SKM-1 (cell line): Measurements from ENCODE around the gene GPRC6A.

ENCODE experiments used
- DNase-seq: peaks from one replicate; lab custom pipeline; 2025; ENCODE audit not compliant: unreplicated experiment; lab: John Stamatoyannopoulos, UW

Gene GPRC6A

DNA sequence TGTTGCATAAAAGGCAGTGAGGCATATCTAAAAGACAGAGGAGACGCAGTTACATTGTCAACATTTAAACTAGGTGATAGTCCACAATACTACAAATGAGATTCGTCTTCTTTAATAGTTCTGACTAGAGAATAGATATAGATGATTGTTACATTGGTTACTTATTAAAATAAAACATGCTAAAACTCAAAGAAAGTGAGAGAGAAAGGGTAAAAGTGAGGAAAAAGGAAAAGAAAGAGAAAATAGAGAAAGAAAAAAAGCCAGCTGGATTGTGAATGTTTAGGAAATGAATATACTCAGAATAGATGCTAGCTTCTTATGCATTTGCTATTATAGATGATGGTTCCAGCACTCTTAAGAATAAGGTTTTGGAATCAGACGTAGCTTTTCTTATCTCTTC, 35.7 kb downstream of the GPRC6A start:
- no peak for DNase-seq

DNA sequence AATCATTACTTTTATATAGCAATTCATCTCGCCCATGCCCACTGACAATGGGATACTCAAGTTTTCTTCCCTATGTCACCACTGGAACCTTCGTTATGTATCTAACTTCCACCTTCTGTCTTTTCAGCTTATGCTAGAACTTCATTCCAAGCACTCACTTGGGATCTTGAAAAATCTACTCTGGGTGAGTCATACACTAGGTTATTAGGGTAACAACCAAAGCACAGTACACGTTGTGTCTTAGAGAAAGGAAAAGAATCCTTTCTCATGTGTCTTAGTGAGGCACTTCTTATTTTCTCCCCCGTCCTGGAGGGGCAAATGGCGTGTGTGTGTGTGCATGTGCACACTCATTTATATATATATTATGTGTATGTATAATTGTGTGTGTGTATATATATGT, 45.0 kb downstream of the GPRC6A start:
- DNase-seq = no peak

DNA sequence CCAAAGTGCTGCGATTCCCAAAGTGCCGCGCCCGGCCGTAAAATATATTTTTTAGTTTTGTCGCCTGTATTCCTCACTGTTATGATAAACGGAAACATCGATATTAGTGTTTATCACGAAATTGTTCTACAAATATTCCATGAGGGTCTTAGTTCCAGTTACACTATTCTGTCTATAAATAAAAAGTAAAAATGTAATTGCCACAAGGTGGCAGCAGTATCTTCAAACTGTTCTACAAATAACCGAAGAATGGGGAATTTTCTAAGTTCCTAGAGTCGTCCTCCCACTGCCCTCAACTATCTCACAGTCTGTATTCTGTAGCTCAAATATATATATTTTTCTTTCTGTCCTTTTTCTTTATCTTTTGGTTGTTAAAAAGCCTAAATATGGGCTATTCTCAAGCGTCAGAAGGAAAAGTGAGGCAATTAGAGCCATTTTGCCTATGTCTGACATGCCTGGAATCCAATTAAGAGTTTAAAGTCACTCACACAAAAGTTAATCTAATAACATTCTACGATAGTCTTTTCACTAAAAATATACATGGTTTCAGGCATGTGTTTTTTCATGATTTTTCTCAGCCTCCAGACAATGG, 49.2 kb downstream of the GPRC6A start:
- DNase-seq = no peak

DNA sequence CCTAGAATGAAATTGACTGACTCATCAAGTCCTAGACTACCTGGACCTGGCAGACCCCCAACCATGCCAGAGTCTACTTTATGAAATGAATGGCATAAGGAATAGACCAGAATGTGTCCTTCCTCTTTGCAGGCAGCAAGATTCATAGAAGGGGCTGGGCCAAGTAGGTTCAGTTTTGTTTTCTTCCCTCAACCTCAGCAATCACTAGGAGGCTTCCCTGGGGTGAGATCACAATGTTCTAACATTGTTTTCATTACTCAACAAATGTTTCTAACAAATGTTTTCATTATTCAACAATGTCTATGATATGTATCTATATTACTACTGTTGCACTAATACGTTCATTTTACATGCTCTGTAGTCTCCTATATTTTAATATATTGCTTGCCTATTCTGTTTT, 55.0 kb downstream of the GPRC6A start:
- no peak for DNase-seq

DNA sequence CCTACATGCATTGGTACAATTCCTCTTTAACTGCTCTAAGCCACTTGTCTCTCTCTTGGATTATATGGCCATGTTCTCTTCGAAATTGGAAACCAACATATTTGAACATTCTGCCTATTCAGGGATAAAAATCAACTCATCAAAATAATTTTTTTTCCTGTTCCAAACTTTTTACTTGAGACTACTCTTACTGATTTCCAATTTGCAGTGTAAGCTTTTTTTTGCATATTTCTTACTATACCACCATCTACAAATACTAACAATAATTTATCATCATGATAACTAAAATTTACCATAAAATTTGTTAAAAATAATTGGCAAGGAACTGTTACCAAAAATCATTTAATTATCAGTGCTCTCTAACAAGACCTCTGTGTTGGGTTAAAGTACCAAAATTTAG, 56.4 kb downstream of the GPRC6A start:
- no peak for DNase-seq

DNA sequence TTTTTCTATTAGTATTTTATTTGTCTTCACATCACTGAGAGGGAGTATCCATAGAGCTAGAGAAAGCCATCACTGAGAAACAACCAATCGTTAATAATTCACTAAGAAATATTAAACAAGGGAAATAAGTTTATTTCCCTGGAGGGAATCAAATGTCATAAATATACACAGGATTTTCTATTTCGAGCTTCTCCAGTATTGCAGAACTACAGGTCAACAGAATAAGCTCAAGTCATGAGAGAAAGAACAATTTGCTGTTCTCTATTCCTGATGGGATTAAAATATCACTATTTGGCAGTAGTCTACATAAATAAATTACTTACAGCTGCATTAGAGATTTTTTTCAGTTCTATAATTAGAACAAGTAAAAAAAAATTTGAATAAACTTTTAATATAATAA, 61.2 kb downstream of the GPRC6A start:
- no peak for DNase-seq

DNA sequence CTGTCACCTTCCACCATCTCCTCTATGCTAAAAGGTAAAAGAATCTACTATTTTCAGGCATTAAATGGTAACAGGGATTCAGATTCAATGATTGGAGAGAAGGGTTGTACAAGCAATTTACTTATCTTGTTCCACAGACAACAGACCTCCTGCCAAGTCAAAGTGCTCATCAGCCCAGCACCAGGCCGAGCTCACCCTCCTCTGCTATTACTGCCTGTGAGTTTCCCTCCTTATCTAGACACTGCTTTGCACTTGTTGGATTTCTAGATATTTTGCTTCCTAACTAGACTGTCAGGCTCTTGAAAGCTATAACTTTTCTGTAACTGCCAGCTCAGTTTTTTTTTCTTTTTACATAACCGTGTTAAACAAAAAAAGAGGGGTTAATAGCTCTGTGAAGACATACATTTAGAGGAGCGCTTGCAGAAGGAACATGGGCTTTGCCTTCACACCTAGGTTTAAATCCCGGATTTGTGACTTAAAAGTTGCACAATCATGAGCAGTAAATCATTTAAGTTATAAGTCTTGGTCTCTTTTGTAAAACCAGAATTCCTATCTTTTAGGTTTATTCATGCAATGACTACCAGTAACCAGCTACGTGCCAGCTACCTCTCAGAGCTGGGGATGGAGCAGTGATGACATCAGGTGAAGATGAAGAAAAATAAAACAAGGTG, 62.2 kb downstream of the GPRC6A start:
- no peak for DNase-seq

DNA sequence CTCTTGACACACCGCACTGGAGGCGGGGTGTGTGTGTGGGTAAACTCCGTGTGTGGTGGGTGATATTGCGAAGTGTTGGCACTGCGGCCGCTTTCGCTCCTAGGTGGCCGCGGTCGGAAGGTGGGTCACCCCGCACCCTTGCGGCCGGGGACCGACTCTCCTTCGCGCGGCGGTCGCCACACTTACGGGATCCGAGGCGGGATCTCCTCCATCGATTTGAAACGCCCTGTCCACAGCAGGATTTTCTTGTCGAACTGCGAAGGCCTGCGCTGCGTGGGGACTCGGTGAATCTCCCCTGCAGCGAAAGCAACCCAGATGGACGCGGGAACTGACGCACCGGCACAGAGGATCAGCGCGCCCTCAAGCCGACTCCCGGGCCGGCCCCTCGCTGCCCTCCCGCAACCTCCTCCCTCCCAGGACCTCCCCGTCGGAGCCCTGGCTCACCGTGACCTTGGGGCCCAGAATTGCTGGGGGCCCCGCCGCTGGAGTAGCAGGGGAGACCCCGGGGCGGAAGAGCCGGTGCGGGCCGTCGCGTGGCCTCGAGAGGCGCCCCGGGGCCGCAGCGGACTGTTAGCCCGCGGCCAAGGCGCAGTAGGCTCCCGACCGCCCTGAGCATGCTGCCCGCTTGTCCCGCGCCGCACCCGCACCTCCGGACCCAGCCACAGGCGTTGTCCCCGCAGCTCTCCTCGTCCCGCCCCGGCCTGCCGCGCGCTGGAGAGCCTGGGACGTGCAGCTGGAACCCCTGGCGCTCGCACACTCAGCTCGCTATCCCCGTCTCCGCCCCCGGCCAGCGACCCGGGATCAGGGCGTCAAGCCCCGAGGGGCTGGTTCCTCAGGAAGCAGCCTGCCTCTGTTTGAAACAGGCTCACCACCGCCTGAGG, 63.7 kb downstream of the GPRC6A start, which contains the start of gene FAM162B:
TSS of gene FAM162B (minus strand) at position 759 of the 881 bp plus-strand sequence. CDS start at position 616, 143 bp downstream.
- no peak for DNase-seq

DNA sequence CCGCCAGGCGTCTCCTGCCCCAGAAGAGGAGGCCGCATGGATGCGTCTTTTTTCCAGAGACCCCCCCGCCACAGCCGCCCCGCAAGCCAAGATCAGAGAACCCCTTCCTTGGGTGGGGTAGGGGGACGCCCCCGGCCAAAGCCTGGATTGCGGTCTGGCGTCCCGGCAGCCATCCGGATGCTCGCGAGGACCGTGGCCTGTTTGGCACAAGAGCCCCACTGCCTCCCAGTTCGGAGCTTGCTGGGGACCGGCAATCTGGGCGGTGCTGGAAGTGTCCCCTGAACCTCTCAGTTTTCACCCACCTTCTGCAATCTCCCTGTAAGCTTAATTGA, 64.3 kb downstream of the GPRC6A start:
- DNase-seq = no peak

DNA sequence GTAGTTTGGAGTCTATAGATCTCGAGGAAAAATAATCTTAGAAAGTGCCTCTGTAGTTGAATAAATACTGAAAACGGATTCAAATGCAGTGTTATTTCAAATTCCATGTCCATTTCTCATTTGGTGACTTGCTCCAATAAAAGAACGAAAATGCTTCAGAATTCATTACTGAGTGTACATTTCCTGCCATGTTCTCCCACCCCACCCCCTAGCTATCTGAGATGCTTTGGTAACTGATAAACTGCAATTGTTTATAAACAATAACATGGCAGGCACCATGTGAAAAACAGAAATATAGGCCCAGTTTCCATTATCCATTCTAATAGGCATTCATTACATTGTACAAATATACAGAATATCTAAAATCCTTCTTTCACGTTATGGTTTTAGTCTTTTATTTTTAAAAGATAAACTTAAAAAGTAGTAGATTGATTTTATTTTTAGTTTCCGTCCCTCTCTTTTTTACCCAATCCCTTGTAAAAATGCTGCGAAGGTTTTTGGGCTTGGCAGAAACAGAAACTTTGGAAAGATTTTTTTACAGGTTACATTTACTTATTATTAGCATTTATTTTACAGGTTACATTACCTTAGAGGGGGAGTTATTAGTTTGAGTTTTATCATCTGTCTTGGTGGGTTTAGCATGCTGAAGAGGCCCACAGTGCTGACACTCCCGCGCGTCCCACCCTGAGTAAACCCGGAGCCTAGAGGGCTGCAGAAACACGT, 64.8 kb downstream of the GPRC6A start:
- DNase-seq = no peak

DNA sequence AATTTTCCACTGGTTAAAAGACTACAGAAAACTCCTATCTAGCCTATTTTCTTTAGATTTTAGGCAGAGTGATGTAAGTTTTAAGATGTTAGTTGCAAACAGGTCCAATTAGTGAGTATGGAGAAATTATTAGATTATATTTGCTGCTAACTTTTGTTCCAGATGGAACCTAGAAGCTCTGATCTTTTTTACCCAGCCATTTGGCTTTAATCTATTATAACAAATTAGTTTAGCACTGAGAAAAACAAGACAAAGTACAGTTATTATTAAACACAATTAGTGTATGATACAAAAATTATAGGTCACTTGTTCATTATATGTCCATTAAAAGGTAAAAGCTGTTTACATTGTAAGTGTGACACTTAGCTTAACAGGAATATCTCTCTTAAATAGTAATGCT, 65.8 kb downstream of the GPRC6A start:
- no peak for DNase-seq

DNA sequence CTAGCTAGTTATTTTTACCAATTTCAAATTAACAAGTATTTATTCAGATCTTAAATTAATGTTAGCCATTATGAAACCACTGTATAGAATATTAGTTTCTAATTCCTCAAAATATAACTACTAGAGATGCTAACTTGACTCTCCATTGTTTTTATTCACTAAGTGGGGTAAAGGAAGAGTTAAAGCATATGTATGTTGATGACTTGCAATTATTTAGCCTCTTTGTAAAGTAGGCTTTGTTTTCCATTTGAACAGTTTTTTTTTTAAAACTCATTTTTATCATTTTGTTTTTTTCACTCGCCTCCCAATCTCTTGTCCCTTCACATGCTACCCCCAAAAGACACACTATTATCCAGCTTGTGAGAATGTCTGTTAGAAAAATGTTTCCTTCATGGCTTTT, 66.6 kb downstream of the GPRC6A start:
- no peak for DNase-seq

DNA sequence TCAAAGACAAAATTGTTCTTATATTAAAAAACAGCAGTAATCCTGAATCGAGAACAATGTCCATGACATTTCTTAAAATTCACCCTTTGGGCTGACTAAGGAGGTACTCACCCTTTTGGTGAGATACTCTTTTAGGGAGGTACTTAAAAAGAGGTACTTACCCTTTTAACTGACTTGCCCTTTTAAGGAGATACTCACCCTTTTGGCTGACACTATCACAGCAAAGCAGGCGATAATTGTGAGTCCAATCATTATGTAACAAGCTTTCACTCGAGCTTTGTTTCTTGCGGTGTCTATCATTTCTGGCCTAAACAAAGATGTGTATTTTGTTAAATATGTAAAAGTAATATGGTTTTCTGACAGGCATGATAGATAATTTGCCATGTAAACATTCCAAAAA, 67.1 kb downstream of the GPRC6A start:
- DNase-seq = no peak

DNA sequence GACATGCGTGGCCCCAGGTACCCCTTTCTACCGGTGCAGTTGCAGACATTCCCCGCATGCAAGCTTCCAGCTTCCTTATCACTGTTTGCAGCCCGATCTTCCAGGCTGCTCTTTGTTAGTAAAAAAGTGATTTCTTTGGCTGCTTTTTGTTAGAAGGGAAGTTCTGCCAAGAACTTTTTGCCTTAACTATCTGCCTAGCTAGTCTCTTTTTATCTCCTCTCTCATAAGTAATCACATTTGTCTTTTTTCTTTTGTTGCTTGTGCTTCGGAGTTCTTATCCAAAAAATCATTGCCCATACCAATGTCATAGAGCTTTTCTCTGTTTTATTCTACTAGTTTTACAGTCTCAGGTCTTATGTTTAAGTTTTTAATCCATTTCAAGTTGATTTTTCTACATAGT, 83.7 kb downstream of the GPRC6A start:
- DNase-seq = no peak
